ENCODE measurements around the gene CDC42EP3.

Gene CDC42EP3

GRCh38 chr2:37671009-37671815, at the start of gene CDC42EP3:
TSS of gene CDC42EP3 (minus strand) at chr2:37671642. CDS start at chr2:37646587, 25,055 bp downstream.
- DNase-seq (ENCODE audit: low read depth in 4 of 4, low spot score in 1 of 4), result peak in 3 of 4 experiments; percentile 49 to 65 (median 55)

GRCh38 chr2:37721201-37721560, 49.7 kb upstream of the CDC42EP3 start:
- no peak for DNase-seq (ENCODE audit: low read depth in 4 of 4, low spot score in 1 of 4)

GRCh38 chr2:37720533-37721200, 49.2 kb upstream of the CDC42EP3 start:
- no peak for DNase-seq (ENCODE audit: low read depth in 4 of 4, low spot score in 1 of 4)

GRCh38 chr2:37718515-37719161, 47.2 kb upstream of the CDC42EP3 start:
- no peak for DNase-seq (ENCODE audit: low read depth in 4 of 4, low spot score in 1 of 4)

GRCh38 chr2:37713258-37713700, 41.8 kb upstream of the CDC42EP3 start:
- peak in 1 of 4 experiments; percentile 0 for DNase-seq (ENCODE audit: low read depth in 4 of 4, low spot score in 1 of 4)

GRCh38 chr2:37711831-37712230, 40.4 kb upstream of the CDC42EP3 start:
- no peak for DNase-seq (ENCODE audit: low read depth in 4 of 4, low spot score in 1 of 4)

- DNase-seq (ENCODE audit: low read depth in 4 of 4, low spot score in 1 of 4), result no peak
Measured at GRCh38 chr2:37711308-37711731, 39.9 kb upstream of the CDC42EP3 start.

- no peak for DNase-seq (ENCODE audit: low read depth in 4 of 4, low spot score in 1 of 4)
Measured at GRCh38 chr2:37709111-37709510, 37.7 kb upstream of the CDC42EP3 start.

GRCh38 chr2:37708146-37708545, 36.7 kb upstream of the CDC42EP3 start:
- no peak for DNase-seq (ENCODE audit: low read depth in 4 of 4, low spot score in 1 of 4)

- no peak for DNase-seq (ENCODE audit: low read depth in 4 of 4, low spot score in 1 of 4)
Measured at GRCh38 chr2:37707393-37707792, 36.0 kb upstream of the CDC42EP3 start.

GRCh38 chr2:37706334-37707183, 35.1 kb upstream of the CDC42EP3 start:
- DNase-seq (ENCODE audit: low read depth in 4 of 4, low spot score in 1 of 4), result no peak

- DNase-seq (ENCODE audit: low read depth in 4 of 4, low spot score in 1 of 4), result no peak
Measured at GRCh38 chr2:37705191-37705590, 33.7 kb upstream of the CDC42EP3 start.

- DNase-seq (ENCODE audit: low read depth in 4 of 4, low spot score in 1 of 4), result no peak
Measured at GRCh38 chr2:37698931-37699481, 27.6 kb upstream of the CDC42EP3 start.

GRCh38 chr2:37695336-37695735, 23.9 kb upstream of the CDC42EP3 start:
- no peak for DNase-seq (ENCODE audit: low read depth in 4 of 4, low spot score in 1 of 4)

GRCh38 chr2:37692711-37693110, 21.3 kb upstream of the CDC42EP3 start:
- no peak for DNase-seq (ENCODE audit: low read depth in 4 of 4, low spot score in 1 of 4)

GRCh38 chr2:37689751-37690150, 18.3 kb upstream of the CDC42EP3 start:
- no peak for DNase-seq (ENCODE audit: low read depth in 4 of 4, low spot score in 1 of 4)

- no peak for DNase-seq (ENCODE audit: low read depth in 4 of 4, low spot score in 1 of 4)
Measured at GRCh38 chr2:37688771-37689468, 17.5 kb upstream of the CDC42EP3 start.

GRCh38 chr2:37686792-37687526, 15.5 kb upstream of the CDC42EP3 start:
- no peak for DNase-seq (ENCODE audit: low read depth in 4 of 4, low spot score in 1 of 4)

GRCh38 chr2:37684809-37685208, 13.4 kb upstream of the CDC42EP3 start:
- no peak for DNase-seq (ENCODE audit: low read depth in 4 of 4, low spot score in 1 of 4)
